GM18517 (cell line): ENCODE results near the gene MDK.

Experiments used
- ATAC-seq: cut with Tn5 transposase; IDR thresholded peaks from one replicate; pipeline ENCODE4 v1.9.1; 2021; ENCODE audit warnings: mild to moderate bottlenecking, moderate library complexity; ENCODE audit not compliant: unreplicated experiment

The MDK gene

DNA sequence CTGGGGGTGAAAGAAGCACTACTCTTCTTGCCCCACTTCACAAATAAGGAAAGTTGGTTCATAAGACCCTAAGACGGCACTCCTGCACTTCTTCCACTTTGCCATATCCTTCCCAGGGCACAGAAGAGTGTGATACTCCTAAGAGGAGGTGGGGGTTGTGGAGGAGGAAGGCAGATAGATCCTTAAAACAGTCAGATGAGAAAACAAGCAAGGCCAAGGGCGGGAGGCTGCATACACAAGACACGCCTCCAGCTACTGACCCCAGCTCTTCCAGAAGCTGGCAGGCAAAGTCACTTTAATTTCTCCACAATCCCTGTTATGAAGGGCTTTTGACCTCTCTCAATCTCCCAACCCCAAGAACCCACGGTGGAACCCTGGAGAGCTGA lies 11.8 kb downstream of the MDK start:
- ATAC-seq, result no peak

GRCh38 chr11:46393759-46394158 lies 12.3 kb downstream of the MDK start:
- ATAC-seq, result no peak

DNA sequence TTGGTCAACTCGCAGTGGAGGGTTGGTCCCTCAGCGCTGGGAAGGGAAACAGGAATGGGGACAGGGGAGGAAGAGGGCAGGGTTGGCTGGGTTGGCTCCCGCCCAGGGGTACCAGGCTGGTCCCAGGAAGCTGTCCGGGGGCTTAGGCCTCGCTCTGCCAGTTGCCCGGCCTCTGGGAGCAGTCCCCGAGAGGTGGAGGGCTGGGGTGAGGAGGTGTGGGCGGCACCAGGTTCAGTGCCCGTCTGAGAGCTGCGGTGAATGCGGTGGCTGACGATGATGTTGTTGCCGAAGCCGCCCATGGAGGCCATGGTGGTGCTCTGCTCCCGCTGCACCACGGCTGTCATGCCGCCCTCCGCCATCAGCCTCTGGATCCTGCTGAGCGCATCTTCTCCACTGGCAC lies 16.1 kb downstream of the MDK start:
- no peak for ATAC-seq

- no peak for ATAC-seq
These were observed 21.8 kb downstream of the MDK start for GRCh38 chr11:46402957-46403902.

DNA sequence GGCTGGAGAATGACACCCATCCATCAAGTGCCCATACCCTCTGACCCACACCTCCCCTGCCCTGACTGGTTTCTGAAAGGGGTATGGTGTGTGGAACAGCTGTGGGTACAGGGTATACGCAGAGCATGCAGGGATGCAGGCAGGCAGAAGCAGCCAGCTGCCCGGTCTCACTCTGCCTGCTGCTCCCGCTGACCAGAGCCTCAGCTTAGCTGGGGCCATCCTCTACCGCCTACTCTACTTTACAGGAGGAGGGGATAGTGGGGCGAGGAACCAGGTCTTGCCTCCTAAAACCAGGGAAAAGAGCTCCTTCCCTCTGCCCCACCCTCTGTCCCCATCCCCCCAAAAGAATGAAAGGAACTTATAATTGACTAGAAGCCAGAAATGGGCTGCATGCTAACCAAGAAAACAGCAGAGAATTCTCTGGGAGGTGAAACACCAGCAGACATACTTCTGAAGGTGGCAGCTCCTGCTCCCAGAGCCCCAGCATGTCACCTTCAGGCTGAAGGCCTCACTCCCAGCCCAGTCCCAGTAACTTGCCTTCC lies 23.1 kb downstream of the MDK start:
- ATAC-seq, result no peak

DNA sequence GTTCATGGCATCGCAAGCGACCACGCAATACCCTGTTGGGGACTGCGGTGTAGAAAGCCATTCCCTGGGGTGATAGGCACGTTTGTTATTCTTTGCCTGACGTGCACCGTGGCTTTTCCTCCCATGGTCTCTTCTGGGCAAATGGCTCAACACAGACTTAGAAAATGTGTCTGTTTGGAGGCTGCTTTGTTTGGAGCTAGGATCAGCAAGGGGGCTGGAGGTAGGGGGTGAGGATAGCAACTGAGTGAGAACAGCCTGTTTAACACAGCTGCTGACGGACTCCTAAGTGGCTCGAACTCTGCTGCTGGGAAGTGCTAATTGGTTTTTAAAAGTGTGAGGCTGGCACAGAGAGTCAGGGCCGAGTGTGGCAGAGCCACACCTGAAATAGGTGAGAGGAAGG lies 26.2 kb downstream of the MDK start:
- no peak for ATAC-seq

- ATAC-seq, result no peak
These were observed 27.0 kb downstream of the MDK start for GRCh38 chr11:46408407-46408986.

DNA sequence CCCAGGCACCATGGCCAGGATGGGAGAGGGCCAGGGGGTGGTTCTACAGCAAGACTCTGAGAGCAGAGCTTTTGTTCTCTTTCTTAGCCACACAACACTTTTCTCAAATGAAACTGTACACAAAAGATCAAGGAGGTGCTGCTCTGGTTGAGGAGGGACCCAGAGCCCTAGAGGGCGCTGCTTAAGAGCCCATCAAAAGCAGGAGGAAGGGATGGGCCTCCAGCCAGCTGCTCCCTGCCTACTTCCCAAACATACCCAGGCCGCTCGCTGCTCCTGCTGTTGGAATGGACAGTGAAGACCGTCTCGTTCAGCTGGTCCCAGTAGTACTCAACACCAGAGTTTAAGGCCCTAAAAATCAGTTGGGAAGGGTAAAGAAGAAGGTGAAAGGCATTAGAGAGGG lies 28.6 kb downstream of the MDK start:
- no peak for ATAC-seq

- ATAC-seq, result no peak
These were observed 32.4 kb downstream of the MDK start for GRCh38 chr11:46413760-46414465.

GRCh38 chr11:46414466-46414796 lies 33.0 kb downstream of the MDK start:
- ATAC-seq, result no peak

DNA sequence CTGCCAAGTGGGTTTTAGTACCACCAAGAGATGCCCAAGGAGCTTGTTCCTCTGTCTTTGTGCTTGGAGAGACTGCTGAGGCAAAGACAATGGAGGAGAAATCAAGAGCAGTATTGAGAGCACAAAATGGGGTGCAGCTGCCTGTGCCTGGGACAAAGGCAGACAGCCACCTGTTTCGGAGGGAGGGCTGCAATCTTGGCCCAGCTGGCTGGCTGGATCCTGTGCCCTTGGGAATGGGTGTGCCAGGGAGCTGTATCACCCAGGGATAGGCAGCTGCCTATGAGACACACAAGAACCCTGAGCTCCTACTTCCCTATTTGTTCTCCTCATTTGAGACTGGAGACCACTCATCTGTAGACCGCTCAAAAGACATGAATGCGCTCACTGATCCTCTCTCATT lies 33.4 kb downstream of the MDK start:
- ATAC-seq, result no peak

DNA sequence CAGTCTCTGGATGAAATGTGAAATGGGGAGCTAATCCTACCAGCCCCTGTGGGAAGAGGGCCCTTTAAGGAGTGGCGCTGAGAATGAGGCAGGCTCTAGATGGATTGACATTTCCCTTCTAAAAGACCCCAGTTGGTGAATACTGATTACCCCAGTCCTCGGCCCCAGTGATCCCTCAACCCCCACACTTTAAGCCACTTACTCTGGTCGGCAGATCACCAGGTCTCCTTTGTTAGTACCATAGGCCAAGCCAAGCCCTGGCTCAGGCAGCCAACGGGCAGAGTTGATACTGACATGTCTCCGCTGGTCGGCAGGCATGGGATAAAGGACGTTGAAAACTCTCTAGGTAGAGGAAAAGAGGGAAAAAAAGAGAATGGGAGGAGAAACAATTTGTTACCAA lies 36.2 kb downstream of the MDK start:
- no peak for ATAC-seq

DNA sequence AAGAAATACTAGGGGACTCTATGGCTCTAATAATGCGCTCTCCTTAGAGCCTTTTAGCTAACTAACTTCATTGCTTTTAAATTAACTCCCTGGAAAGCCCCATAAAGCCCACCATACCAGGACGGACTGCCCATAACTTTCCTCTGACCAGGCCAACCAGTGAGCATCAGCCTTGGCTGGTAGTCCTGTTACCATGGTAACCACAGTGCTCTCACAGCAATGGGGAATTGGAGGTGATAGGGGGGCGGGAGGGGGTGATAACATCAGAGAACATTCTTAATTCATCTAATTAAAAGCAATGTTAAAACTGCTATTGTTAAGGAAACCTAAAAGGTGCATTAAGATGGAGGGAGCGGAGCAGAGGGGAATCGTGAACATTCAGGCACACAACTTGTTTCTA lies 37.3 kb downstream of the MDK start:
- no peak for ATAC-seq

DNA sequence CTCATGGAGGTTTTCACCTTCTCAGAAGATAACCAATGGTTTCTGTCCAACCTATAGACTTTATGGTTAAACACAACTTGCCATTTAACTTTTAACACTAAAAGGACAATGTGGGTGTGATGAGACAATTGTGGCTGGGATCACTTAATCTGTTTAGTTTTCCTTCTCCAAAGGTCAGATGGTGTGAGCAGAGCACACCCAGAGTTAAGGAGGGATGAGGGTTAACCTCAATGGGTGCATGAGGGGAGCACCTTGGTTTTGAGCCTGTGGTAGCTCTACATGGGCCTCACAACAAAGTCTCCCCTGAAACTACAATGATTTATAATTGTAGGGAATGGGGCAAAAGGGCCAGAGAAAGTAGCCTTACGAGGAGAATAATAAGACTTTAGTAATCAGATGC lies 39.0 kb downstream of the MDK start:
- no peak for ATAC-seq

GRCh38 chr11:46421257-46421880 lies 39.9 kb downstream of the MDK start:
- ATAC-seq, result no peak

DNA sequence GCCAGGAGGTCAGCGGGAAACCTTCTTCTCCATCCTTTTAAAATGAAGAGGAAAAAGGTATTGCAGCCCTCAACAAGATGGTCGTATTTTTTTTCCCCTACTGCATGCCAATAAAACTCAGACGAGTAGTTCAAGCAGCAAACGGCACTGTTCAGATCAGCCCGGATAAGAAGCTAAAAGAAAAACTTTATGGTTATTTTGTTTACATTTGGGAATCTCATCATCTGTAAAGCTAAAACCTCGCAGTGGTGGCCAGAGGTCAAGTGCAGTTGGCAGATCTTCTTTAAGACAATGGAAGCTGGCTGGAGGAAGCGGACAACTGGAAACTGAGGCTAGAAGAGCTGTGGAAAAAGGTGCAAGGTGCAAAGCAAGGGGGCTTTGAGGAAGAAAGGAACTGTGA lies 41.1 kb downstream of the MDK start:
- no peak for ATAC-seq

DNA sequence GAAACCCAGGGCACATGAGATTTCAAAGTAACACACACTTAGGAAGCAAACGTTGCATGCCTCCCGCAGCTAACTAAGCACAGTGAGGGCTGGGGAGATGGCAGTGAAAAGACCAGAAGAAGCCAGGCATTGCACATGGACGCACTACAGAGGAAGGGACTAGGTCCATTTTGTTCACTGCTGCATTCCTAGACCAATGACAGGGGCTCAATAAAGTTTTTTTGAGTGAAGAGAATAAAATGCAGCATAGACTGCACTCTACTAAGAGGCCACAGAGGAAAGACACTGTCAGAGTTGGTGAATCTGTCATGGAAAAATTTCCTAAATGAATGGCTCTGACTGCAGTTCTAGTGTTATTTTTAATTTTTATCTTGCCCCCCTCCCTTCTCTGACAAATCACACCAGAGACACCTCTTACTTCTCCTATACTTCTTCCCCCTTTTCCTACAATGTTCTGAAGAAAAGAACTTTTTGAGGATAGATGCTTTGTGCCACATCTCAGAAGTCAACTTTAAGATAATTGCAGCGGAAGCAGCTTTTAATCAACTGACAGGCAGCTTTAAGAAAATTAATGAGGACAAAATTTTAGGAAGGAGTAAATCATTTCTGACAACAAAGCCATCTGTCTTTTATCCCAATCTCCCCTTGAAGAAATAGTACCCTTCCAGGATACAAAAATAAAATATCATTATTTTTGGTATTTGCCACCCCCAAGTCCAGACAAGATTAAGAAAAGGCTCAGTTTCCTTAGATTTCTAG lies 44.9 kb downstream of the MDK start:
- ATAC-seq, result no peak

GRCh38 chr11:46427364-46427763 lies 45.9 kb downstream of the MDK start:
- no peak for ATAC-seq

DNA sequence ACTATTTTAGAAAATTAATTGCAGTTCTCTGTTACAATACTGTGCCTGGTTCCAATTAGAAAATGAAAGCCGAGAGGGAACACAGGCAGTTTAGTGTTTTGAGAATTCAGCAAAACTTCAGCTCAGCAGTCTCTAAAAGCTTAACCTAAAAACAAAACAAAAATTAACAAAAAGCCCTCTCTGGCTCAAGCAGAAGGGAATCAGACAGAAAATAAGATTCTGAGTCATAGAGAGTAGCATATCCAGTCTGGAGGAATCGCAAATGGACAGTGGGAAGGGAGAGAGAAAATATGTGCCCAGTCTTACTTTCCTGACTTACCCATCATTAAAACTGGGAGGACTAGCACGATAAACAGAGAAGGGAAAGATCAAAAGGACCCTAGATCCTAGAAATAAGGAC lies 48.2 kb downstream of the MDK start:
- no peak for ATAC-seq

GRCh38 chr11:46431211-46431610 lies 49.7 kb downstream of the MDK start:
- ATAC-seq, result no peak
